ENCODE results near the gene KCNQ5.

Gene KCNQ5

DNA sequence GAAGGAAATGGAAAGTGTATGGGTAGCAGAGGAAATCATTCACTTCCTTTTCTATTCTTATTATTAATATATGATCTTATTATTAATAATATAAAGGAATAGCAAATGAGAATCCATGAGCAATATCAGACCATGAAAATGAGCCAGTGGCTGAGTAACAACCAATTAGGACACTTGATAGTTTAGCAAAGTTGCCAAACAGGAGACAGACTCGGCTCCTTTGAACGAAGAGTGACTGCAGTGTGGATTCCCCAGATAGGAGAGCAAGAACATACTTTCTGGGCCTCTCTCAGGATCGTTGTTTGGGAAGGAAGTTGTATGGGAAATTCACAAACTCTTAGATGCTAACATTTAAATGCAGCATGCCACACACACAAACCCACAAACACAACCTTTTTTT lies 381.4 kb downstream of the KCNQ5 start:
- DNase-seq (ENCODE audit: low spot score), result no peak

DNA sequence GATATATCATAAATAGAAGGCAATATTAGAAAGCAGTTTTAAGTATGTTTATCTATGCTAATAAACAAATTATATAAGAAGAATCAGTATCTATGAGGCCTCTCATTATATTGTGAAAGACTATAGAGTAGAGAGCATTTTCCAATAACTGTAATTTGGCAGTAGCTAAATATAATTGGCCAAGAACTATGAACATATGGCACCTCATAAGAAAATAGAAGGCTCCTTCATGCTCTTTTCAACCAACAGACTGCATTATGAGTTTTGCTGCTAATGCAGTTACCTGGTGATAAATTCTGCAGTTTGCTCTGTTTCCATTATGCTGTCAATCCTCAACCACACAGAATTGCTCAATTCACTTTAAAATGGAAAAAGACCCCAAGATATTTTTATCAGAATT lies 382.4 kb downstream of the KCNQ5 start:
- no peak for DNase-seq (ENCODE audit: low spot score)

DNA sequence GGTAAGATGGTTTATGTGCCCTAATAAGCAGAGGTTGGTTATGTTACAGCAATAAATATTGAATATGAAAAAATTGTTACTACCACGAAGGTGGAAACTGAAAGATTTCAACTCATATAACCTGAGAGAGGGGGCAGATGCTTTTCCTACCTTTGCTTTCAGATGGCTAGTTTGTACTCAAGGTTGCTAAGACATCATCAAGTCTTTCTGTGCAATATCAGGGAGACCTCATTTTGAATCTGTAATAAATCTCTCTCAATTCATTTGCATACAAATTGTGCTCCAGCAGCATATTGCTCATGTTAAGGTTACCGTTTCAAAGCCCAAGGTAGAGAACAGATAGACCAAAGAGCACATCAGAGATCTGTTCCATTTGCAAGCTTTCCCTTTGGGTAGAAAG lies 383.0 kb downstream of the KCNQ5 start:
- DNase-seq (ENCODE audit: low spot score), result no peak

DNA sequence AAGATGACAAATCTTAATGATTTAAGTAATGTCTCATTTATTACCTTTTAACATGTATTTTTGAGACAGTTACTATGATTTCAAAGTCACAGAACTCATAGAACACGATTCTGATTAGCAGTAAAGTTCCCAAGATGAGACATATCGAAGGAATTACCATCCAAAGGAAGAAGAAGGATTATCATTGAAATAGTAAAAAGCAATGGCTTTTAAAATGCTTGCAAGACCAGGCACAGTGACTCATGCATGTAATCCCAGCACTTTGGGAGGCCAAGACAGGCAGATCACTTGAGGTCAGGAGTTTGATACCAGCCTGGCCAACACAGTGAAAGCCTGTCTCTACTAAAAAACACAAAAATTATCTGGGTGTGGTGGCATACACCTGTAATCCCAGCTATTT lies 384.3 kb downstream of the KCNQ5 start:
- no peak for DNase-seq (ENCODE audit: low spot score)

DNA sequence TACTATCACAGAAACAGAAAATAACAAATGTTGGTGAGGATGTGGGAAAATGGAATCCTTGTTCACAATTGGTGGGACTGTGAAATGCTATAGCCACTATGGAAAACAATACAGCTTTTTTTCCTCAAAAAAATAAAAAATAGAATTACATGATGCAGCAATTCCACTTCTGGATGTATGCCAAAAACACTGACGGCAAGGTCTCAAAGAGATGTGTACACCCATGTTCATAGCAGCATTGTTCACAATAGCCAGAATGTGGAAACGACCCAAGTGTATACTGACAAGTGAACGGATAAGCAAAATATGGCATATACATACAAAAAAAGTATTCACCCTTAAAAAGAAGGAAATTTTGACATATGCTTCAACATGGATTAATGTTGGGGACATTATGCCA lies 390.1 kb downstream of the KCNQ5 start:
- no peak for DNase-seq (ENCODE audit: low spot score)

DNA sequence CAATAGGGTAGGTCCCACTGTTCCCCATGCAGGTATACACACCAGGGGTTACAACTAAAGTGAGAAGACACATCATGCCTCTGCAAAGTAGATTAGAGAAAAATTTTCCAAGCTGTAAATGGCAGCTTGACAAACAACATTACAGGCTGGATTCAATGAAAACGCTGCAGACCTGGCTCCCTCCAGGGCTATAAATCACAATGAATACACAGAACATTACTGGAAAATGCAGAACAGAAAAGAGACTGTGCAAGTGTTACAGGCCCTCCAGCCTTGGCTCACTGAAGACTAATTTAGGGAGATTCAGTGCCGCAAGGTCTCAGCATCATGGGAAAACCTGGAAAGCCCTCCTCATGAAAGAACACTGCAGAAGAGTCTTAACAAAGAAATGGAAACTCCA lies 395.6 kb downstream of the KCNQ5 start:
- no peak for DNase-seq (ENCODE audit: low spot score)

DNA sequence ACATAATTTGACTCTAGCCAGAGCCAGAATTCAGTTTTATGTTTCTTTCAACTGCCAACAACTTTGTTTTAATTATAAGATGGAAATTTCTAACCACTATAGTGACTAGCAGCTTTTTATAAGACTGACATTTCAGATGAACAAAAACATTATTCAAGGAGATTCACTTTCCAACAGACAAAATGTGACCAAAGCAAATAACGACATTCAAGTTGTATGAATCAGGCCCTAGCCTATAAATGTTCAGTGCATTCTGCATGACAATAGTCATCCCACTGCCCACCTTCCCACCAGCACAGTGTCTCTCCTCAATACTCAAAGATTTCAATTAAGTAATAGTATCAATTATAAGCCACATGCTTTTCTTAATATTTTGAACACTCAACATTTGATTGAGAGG lies 402.7 kb downstream of the KCNQ5 start:
- no peak for DNase-seq (ENCODE audit: low spot score)

DNA sequence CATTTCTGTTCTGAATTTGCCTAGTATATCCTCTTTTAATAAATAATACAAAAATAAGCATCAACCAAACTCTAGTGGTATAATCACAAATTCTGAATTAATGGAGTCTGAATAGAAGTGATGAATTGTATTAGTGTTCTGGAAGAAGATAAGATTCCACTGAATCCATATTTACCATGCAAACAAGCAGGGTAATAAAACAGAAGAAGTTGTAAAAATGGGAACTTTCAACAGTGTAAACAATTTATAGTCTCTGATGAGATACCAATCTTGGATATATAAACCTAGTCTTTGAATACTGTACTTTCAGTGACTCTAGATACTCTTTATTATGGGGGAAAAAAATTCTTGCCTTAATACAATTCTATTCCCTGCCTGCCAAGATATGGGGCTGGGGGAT lies 405.8 kb downstream of the KCNQ5 start:
- no peak for DNase-seq (ENCODE audit: low spot score)

DNA sequence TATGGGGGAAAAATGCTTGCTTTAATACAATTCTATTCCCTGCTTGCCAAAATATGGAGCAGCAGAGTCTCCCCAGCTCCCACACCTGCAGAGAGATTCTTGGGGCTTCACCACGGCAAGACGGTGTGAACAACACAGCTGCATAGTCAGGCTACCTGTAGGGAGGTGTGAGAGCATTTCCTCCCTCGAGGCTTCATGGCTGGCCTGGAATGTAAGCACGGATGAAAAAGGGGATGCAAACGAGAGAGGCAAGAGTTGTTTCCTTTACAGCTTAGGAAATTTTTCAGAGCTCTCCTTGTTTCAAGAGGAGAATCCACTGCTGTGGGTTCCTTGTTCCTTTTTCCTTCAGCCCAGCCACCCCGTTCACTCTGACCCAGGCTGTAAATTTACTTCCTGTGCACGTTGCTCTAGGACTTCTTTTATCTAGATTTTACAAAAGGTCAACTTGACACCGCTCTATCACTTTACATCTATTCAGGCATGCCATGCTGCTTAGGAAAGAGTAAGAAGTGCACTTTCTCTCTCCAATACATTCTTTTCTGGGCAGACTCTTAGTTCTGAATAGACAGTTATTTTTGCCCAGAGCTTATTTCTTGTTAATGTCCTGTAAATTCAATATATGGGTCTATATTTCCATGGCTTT lies 406.4 kb downstream of the KCNQ5 start:
- DNase-seq (ENCODE audit: low spot score), result no peak

DNA sequence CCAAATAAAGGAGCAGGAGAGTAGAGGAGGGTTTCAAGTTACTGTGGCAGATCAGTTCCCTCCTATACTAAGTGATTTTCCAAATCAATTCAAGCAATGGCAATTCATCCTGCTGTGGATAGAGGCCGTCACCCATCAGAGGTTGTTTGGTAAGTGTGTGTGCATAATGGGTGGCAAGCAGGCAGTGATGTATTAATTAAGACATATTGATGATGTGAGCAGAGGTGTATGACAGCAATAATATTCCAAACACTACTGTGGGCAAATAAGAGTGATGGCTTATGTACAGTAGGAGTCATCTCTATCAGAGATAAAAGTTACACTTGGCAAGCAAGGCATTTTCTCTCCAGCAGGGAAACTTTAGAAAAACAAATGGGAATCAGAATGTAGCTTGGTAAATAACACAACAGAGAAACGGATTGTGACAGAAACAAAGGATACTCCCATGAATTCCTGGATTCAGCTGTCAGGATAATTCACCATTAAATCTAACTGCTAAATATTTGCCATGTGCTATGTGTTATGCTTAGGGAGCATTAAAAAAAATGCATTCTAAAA lies 407.1 kb downstream of the KCNQ5 start:
- DNase-seq (ENCODE audit: low spot score), result no peak

DNA sequence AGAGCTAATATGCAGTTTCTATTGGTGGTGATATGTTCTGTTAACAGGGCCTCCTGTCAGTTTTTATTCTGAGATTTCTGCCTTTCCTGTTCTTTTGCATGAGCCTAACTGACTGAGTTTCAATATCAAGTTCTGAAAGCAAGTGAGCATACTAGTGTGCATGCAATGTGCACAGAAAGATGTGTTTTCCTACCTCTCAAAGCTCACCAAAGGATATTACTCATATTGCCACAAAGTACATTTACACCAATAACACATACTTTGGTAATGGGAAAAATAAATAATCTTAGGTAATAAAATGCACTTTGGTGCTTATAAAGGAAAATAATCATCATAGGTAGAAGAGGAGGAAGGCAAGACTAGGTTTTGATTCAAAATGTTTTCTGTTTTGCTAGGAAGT lies 408.4 kb downstream of the KCNQ5 start:
- DNase-seq (ENCODE audit: low spot score), result peak; percentile 7

DNA sequence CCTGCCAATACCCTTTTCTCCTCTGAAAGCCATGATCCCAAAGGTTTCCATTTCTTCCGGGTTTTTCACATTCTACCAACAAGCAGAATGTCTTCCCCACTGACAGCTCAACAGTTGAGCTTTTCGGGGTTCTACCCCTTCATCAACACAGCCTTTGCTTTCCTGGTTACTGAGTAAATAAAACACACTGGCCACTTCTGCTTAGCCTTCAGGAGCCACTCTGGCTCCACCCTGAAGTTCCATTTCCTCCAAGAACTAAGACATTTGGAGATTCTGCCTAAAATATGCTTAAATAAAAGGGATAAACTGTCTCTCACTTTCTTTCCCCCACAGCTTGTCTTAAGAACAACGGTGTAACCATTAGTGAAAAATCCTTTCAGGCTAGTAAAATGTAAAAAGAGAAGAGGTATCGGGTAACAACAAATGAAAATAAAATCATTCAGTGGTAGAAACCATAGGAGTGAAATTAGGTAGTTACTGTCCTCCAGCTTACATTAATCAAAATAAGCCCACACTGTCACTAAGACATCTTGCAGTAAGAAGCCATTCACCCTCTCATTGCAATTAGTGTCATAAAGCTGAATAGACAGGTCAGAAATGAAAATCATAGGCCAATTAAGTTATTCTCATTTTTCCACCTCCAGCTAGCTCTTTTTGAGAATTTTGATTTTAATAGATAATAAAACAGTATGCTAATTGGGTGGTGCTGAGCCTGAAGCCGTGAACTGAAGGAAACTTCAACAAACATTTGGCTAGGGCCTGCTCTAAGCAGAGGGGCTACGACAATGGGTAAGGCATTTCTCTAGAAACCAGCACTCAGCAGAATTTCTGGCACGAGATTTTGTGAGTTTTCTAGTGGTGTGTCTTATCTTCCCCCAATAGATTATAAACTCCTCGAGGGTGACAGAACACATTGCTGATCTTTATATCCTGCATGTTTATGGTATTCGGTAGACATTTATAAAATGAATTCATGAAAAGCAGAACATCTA lies 409.2 kb downstream of the KCNQ5 start:
- no peak for DNase-seq (ENCODE audit: low spot score)

DNA sequence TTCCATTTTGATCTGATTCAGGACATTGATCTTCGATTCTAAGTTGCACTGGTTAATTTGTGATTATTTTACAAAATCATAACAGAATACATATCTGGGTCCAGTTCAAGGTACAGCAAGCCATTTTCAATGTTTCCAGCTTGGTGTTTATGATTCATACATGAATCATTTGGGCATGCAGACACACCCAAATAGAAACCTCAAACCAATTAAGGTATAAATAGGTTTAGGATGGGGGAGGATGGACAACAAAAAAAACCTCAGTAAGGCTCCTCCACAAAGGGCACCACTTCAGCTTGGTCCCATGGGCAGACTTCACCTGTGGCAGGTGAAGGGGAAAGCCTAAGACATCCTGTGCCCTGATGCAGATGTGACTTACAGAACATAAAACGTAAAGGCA lies 410.7 kb downstream of the KCNQ5 start:
- DNase-seq (ENCODE audit: low spot score), result no peak

DNA sequence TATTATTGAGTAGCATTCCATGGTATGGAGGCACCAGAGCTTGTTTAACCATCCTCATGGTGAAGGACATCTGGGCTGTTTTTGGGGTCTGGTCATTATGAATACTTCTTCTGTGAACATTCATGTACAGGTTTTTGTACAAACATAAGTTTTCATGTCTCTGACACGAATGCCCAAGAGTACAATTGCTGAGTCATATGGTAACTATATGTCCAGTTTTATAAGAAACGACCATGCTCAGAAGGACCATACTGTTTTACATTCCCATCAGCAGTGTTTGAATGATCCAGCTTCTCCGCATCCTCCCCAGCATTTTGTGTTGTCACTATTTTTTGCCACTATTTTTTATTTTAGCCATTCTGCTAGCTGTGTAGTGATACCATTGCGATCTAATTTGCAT lies 414.8 kb downstream of the KCNQ5 start:
- DNase-seq (ENCODE audit: low spot score), result no peak

DNA sequence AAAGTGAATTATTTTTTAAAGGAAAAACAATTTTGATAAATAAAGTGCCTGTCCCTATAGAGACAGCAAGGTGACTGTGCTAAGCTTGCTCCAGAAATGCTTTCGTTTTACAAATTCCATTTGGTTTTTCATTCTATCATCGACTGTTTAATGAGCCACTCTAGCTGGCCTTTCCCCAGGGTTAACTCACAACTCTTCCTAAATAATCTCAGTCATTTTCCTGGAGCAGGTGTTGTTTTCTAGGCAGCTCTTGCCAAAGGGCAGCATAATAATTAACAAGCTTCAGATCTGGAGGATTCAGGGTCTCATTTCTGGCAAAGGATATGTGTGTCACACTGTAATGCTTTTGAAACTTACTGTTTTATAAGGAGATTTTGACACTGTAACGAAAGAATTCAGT lies 419.2 kb downstream of the KCNQ5 start:
- DNase-seq (ENCODE audit: low spot score), result no peak

DNA sequence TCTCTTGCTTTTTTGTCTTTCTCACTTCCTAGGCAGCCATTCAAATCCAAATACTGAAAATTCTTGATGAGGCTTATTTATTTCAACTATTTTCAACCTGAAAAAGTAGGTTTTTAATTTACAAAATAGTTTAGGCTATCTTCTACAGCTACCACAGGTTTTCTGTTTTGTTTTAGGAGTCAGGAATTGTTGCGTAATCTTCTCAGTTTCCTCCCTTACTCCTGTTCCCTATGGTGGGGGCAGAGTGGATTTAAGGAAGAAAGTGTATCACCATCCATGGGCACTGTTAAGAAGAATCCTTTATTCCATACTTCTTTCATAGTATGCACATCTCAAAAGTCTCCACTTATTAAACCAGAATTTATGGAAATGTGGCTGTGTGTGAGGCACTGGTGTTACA lies 421.0 kb downstream of the KCNQ5 start:
- no peak for DNase-seq (ENCODE audit: low spot score)

DNA sequence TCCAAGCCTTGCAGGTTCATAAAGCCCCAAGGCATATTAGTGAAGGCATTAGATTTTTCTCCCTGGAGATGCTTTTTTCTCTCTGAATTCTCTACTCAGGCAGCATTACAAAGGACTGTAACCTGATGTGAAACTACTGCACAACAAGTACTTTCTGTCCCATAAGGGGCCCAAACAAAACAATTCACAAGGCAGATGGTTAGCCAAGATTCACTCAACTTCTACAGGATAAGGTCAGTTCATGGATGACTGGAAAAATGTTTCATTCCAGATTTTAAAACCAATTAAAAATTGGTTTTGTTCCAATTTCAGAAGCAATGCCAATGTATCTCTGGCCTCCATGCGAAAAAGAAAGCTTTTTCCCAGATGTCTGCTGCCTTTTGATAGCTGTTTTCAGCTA lies 421.6 kb downstream of the KCNQ5 start:
- DNase-seq (ENCODE audit: low spot score), result no peak

DNA sequence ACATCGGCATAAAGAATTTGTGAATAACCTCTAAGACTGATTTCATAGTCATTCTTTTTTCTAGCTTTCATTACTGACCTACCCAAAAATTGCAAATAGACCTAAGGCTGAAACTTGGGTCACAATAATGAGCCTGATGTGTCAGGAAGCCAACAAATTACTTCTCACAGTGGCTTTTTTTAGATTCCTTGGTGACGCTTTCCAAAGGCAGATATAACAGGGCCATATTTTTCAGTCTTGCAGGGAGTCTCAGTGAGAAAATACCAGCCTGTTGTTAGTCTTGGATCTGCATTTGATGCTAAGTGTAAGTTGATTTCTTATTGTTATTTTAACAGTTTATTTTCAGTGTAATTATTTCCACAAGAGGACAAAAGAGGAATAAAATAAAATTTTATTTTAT lies 423.7 kb downstream of the KCNQ5 start:
- DNase-seq (ENCODE audit: low spot score), result no peak

DNA sequence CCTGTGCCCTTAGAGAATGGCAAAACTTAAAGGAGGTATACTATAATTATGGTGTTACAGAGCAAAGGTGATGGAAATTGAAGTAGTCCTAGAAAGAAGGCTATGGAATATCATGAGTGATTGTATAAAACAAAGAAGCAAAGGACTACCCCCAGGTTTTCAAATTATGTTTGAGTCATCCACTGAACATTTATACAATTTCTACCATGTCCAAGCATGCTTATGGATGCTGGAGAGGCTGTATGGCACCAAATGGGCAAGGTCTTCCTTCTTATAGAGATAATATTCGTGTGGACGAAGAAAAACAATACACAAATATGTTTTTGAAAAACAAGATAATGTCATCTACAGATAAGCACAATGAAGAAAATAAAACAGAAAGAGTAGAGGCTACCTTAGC lies 425.9 kb downstream of the KCNQ5 start:
- DNase-seq (ENCODE audit: low spot score), result no peak

DNA sequence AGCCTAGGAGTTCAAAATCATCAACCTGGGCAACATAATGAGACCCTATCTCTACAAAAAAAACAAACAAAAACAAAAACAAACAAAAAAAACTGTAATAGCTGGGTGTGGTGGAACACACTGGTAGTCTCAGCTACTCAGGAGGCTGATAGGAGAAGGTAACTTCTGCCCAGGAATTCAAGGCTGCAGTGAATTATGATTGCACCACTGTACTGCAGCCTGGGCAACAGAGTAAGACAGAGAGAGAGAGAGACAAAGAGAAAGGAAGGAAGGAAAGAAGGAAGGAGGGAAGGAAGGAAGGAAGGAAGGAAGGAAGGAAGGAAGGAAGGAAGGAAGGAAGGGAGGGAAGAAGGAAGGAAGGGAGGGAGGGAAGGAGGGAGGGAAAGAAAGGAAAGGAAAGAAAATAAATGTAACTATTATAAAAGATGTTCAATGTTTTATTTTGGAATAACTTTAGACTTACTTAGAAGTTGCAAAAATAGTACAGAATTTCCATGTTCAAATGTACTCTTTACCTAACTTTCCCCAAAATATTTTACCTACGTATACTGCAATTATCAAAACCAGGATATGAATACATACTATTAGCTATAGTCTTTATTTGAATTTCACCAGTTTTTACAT lies 428.2 kb downstream of the KCNQ5 start:
- no peak for DNase-seq (ENCODE audit: low spot score)

DNA sequence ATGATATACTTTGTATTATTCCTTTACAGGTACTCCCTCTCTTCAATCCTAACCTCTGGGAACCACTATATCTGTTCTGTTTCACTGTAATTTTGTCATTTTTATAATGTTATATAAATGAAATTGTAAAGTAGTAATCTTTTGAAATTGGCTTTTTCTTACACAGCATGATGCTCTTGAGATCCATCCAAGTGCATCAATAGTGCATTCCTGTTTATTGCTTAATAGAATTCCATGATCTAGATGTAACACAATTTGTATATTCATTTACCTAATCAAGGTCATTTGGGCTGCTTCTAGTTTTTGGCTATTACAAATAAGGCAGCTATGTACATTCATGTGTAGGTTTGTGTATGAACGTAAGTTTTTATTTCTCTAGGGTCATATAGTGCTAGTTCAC lies 428.8 kb downstream of the KCNQ5 start:
- DNase-seq (ENCODE audit: low spot score), result no peak

DNA sequence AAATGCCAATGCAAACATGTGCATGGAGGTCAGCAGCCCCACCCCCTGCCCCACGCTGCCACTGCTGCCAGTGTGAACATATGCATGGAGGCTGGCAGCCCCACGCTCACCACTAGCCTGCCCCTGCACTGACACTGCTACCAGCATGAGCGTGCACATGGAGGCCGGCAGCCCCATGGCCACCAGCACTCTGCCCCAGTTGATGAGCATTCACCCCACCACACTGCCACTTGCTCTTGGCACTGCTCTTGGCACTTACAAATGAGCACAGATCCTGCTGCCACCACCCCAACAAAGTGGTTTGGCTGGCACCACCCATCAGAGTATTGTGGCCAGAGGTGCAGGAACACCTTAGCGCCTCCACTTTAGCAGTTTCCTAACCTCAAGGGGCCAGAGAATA lies 429.3 kb downstream of the KCNQ5 start:
- DNase-seq (ENCODE audit: low spot score), result no peak

DNA sequence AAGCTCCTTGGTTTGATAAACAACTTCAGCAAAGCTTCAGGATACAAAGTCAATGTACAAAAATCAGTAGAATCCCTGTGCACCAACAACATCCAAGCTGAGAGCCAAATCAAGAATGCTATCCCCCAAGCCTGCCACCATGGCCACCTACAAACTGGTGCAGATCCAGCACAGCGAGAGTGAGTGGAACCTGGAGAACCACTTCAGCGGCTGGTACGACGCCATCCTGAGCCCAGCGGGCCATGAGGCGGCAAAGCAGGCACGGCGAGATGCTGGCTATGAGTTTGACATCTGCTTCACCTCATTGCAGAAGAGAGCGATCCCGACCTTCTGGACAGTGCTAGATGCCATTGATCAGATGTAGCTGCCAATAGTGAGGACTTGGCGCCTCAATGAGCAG lies 433.1 kb downstream of the KCNQ5 start:
- DNase-seq (ENCODE audit: low spot score), result no peak

All from activated CD4-positive, alpha-beta T cell treated with anti-CD3 and anti-CD28 coated beads, Interleukin-2, Interleukin-4, amounts not matched to agents 100 ng/mL and 50 ng/mL, durations not matched to agents 16 hours and 8 hours (primary cell).